ENCODE measurements around the gene ASAP2.

GRCh38 chr2:9207641-9208311 is 1.2 kb downstream of the ASAP2 start:
- TF ChIP-seq POLR2AphosphoS5 (IDR thresholded peaks at IDR 0.05; ENCODE audit: low read depth, low read length), result no peak
- TF ChIP-seq TAF1 (IDR thresholded peaks at IDR 0.05; ENCODE audit: borderline replicate concordance, low read depth, low read length), result no peak
- no peak for TF ChIP-seq POLR2A (IDR thresholded peaks at IDR 0.05; ENCODE audit: low read depth, low read length)
